Naive thymus-derived CD8-positive, alpha-beta T cell (primary cell): ENCODE results near the gene CLASP2. TPM values are rescaled to one million over a fixed set of nuclear protein-coding genes. Genes with fewer than 3 reads are reported as not detected.

Experiments used
- ATAC-seq, 2 donors: fragments of 150-1000 bp; cut with Tn5 transposase in 1 of 2; sonication (Bioruptor Pico), chemical (Tn5 transposase) in 1 of 2; 1 replicate in 1 of 2; 2 replicates in 1 of 2; pipeline ENCODE4 v1.10.0; 2021; ENCODE audit warnings: mild to moderate bottlenecking in 2 of 2, moderate library complexity in 2 of 2
- POLR2A ChIA-PET: fragments of 350-600 bp; sonication (Branson Sonifier 250); formaldehyde crosslinking; loops from one replicate; lab custom pipeline; 2021; ENCODE audit warnings: antibody characterized with exemption; lab: Charles Lee
- DNase-seq, 10 donors: peaks; one replicate each; pipeline versions ENCODE4 v3.0.0 to v3.0.0-alpha.2; 2020 to 2022
- H3K27ac Mint-ChIP-seq, 10 donors: one replicate each; pipeline ENCODE4 v1.8.0; 2020 to 2022; ENCODE audit warnings: mild to moderate bottlenecking in 10 of 10, mixed read lengths in 10 of 10, moderate library complexity in 4 of 10, inconsistent platforms in 1 of 10
- H3K27me3 Mint-ChIP-seq, 5 donors: one replicate each; pipeline ENCODE4 v1.8.0; 2021 to 2022; ENCODE audit warnings: mixed read lengths in 5 of 5
- H3K36me3 Mint-ChIP-seq, 3 donors: one replicate each; pipeline ENCODE4 v1.8.0; 2020 to 2022; ENCODE audit warnings: mixed read lengths in 3 of 3, mild to moderate bottlenecking in 2 of 3, inconsistent platforms in 1 of 3
- H3K4me1 Mint-ChIP-seq, 4 donors: one replicate each; pipeline ENCODE4 v1.8.0; 2021 to 2022; ENCODE audit warnings: mixed read lengths in 4 of 4
- H3K4me3 Mint-ChIP-seq, 10 donors: one replicate each; pipeline ENCODE4 v1.8.0; 2020 to 2022; ENCODE audit warnings: mild to moderate bottlenecking in 10 of 10, mixed read lengths in 10 of 10, moderate library complexity in 6 of 10, inconsistent platforms in 1 of 10
- H3K9me3 Mint-ChIP-seq, 9 donors: one replicate each; pipeline ENCODE4 v1.8.0; 2020 to 2022; ENCODE audit warnings: mixed read lengths in 9 of 9, mild to moderate bottlenecking in 3 of 9, inconsistent platforms in 1 of 9, moderate library complexity in 1 of 9
- polyA plus RNA-seq, 3 donors: library from polyadenylated mRNA; unstranded; fragments of 300-500 nt; fragmentation: Illumina TruSeq; gene quantifications; one replicate each; pipeline ENCODE4 v1.2.3, GENCODE V29; 2021
- total RNA-seq, 8 experiments: library from RNA in 2 of 8; stranded (reverse) in 2 of 8; gene quantifications; one replicate each; pipeline ENCODE4 v1.2.3 and lab custom pipeline; 2021 to 2026

The CLASP2 gene
- total and polyA plus RNA-seq, 5 experiments from 2014 or later, result 4.9 to 60.9 (median 6.8) TPM

DNA sequence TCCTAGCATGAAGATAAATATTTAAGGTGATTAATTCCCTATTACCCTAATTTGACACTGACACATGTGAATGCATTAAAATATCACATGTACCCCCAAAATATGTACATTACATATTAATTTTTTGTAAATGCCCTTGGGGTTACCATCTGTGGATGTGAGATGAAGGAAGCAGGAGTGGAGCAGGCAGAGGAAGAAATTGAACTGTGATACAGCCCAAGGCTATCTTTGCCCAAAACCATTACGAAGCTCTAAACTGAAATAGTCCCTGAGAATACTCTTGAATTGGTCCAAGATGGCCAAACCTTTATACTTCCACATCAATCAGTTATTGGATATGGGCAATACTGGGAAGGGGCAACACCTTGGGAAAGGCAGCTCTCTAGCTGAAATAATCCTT, 105.0 kb downstream of the CLASP2 start:
- H3K27me3 Mint-ChIP-seq, result no peaks in the 10 kb centered on the region
- POLR2A ChIA-PET, result interaction anchor here (0.5 kb wide), 1 partner anchor 491 kb away, joined by 3 read pairs; no protein-coding TSS in a partner anchor
- no peak for ATAC-seq
- no peak for DNase-seq
- H3K27ac Mint-ChIP-seq, result peak overlapping the region in 1 of 10 donors; percentile 11
- peaks cover 0 to 3% (median 0%) of the 10 kb centered on the region in 4 donors for H3K4me1 Mint-ChIP-seq
- no peak overlapping the region for H3K4me3 Mint-ChIP-seq
- H3K9me3 Mint-ChIP-seq, result no peaks in the 10 kb centered on the region
- H3K36me3 Mint-ChIP-seq, result peaks cover 11 to 64% (median 16%) of the 10 kb centered on the region in 3 donors

- Mint-ChIP-seq H3K27me3 (no peaks in the 10 kb centered on the region), H3K36me3 (peaks cover 10 to 63% (median 15%) of the 10 kb centered on the region in 3 donors), H3K27ac (peak overlapping the region in 2 of 10 donors; percentile 6 to 11), H3K4me1 (peaks cover 0 to 3% (median 0%) of the 10 kb centered on the region in 4 donors), H3K9me3 (no peaks in the 10 kb centered on the region), H3K4me3 (no peak overlapping the region)
- ATAC-seq (no peak), DNase-seq (no peak)
- POLR2A ChIA-PET, result interaction anchor here (0.5 kb wide), 1 partner anchor 490 kb away, joined by 3 read pairs; no protein-coding TSS in a partner anchor
Measured at GRCh38 chr3:33612607-33613006, 105.4 kb downstream of the CLASP2 start.

- POLR2A ChIA-PET, result no interaction called here
- Mint-ChIP-seq H3K4me3 (no peak overlapping the region), H3K9me3 (no peaks in the 10 kb centered on the region), H3K27me3 (no peaks in the 10 kb centered on the region), H3K36me3 (peaks cover 15 to 87% (median 60%) of the 10 kb centered on the region in 3 donors), H3K27ac (no peak overlapping the region), H3K4me1 (peaks cover 0 to 1% (median 0%) of the 10 kb centered on the region in 4 donors)
- ATAC-seq (no peak), DNase-seq (no peak)
Measured at GRCh38 chr3:33602829-33603228, 115.2 kb downstream of the CLASP2 start.

GRCh38 chr3:33597257-33597689, 120.8 kb downstream of the CLASP2 start:
- DNase-seq (no peak), ATAC-seq (no peak)
- H3K4me1 Mint-ChIP-seq, result peaks cover 0 to 2% (median 0%) of the 10 kb centered on the region in 4 donors
- H3K36me3 Mint-ChIP-seq, result peaks cover 7 to 55% (median 26%) of the 10 kb centered on the region in 3 donors
- POLR2A ChIA-PET, result no interaction called here
- no peaks in the 10 kb centered on the region for H3K9me3 Mint-ChIP-seq
- no peaks in the 10 kb centered on the region for H3K27me3 Mint-ChIP-seq
- H3K4me3 Mint-ChIP-seq, result no peak overlapping the region
- H3K27ac Mint-ChIP-seq, result peak overlapping the region in 1 of 10 donors; percentile 0

DNA sequence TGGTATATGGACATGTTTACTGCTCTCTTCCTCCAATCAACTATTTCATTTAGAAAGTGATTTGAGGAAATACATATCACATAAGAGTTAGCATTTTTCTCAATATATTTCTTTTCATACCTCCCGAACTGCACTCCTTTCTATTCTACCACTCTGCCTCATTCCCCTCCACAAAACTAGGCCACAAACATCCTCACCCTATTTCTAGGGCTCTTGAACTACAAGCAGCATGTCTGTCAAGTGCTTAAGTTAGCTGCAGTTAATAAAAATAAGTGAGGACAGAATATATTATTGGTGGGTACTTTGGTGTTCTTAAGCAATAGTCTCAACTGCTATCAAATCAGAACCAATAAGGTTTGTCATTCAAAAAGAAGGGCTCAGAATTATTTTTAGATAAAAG, 125.1 kb downstream of the CLASP2 start:
- H3K27ac Mint-ChIP-seq, result no peak overlapping the region
- POLR2A ChIA-PET, result no interaction called here
- no peak overlapping the region for H3K4me3 Mint-ChIP-seq
- ATAC-seq (no peak), DNase-seq (no peak)
- H3K9me3 Mint-ChIP-seq, result no peaks in the 10 kb centered on the region
- H3K4me1 Mint-ChIP-seq, result peaks cover 0 to 3% (median 0%) of the 10 kb centered on the region in 4 donors
- no peaks in the 10 kb centered on the region for H3K27me3 Mint-ChIP-seq
- H3K36me3 Mint-ChIP-seq, result peaks cover 4 to 59% (median 10%) of the 10 kb centered on the region in 3 donors

GRCh38 chr3:33590541-33590940, 127.5 kb downstream of the CLASP2 start:
- no peak overlapping the region for H3K4me3 Mint-ChIP-seq
- no peaks in the 10 kb centered on the region for H3K9me3 Mint-ChIP-seq
- peaks cover 0 to 1% (median 0%) of the 10 kb centered on the region in 4 donors for H3K4me1 Mint-ChIP-seq
- no peaks in the 10 kb centered on the region for H3K27me3 Mint-ChIP-seq
- POLR2A ChIA-PET, result no interaction called here
- ATAC-seq (no peak), DNase-seq (no peak)
- H3K36me3 Mint-ChIP-seq, result peaks cover 4 to 70% (median 13%) of the 10 kb centered on the region in 3 donors
- H3K27ac Mint-ChIP-seq, result peak overlapping the region in 1 of 10 donors; percentile 51

DNA sequence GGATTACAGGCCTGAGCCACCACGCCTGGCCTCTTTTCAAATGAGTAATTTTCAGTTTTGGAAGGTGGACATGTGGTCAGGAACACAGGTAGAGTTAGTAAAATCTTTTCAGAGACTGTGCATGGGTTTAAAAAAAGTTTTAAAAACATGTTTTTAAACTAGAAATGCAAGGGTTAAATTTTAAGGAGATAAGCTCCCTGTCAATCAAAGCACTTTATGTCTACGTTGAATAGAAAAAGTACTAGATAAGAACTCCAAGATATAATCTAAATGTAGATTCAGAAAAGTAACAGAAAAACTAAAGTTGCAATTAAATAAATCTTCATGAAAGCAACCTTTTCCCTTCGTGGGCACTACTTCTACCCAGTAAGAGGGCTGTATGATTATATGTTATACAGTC, 131.7 kb downstream of the CLASP2 start:
- H3K4me3 Mint-ChIP-seq, result no peak overlapping the region
- DNase-seq (no peak), ATAC-seq (no peak)
- H3K9me3 Mint-ChIP-seq, result no peaks in the 10 kb centered on the region
- H3K4me1 Mint-ChIP-seq, result peaks cover 0 to 1% (median 0%) of the 10 kb centered on the region in 4 donors
- H3K27me3 Mint-ChIP-seq, result no peaks in the 10 kb centered on the region
- peak overlapping the region in 1 of 10 donors; percentile 44 for H3K27ac Mint-ChIP-seq
- POLR2A ChIA-PET, result no interaction called here
- peaks cover 0 to 76% (median 11%) of the 10 kb centered on the region in 3 donors for H3K36me3 Mint-ChIP-seq

DNA sequence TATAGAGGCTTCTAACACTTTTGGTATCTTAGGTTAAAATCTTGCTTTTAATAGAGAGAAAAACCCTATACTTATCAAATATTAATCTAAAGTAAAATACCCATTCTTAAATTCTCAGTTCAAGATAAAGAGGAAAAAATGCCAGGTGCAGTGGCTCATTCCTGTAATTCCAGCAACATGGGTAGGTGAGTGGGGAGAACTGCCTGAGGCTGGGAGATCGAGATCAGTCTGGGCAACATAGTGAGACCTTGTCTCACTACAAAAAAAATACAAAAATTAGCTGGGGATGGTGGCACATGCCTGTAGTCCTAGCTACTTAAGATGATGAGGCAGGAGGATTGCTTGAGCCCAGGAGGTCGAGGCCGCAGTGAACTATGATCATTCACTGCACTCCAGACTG, 135.8 kb downstream of the CLASP2 start:
- no peak overlapping the region for H3K4me3 Mint-ChIP-seq
- POLR2A ChIA-PET, result no interaction called here
- H3K4me1 Mint-ChIP-seq, result no peaks in the 10 kb centered on the region
- H3K9me3 Mint-ChIP-seq, result no peaks in the 10 kb centered on the region
- ATAC-seq (no peak), DNase-seq (no peak)
- peak overlapping the region in 1 of 10 donors; percentile 22 for H3K27ac Mint-ChIP-seq
- H3K27me3 Mint-ChIP-seq, result no peaks in the 10 kb centered on the region
- H3K36me3 Mint-ChIP-seq, result peaks cover 0 to 60% (median 5%) of the 10 kb centered on the region in 3 donors

- DNase-seq, result no peak
- H3K9me3 Mint-ChIP-seq, result no peaks in the 10 kb centered on the region
- POLR2A ChIA-PET, result no interaction called here
- H3K4me3 Mint-ChIP-seq, result no peak overlapping the region
- H3K4me1 Mint-ChIP-seq, result no peaks in the 10 kb centered on the region
- H3K27me3 Mint-ChIP-seq, result no peaks in the 10 kb centered on the region
- no peak overlapping the region for H3K27ac Mint-ChIP-seq
- peaks cover 0 to 59% (median 7%) of the 10 kb centered on the region in 3 donors for H3K36me3 Mint-ChIP-seq
- no peak for ATAC-seq
Measured at GRCh38 chr3:33581666-33582065, 136.4 kb downstream of the CLASP2 start.

- Mint-ChIP-seq H3K9me3 (no peaks in the 10 kb centered on the region), H3K27ac (no peak overlapping the region), H3K27me3 (no peaks in the 10 kb centered on the region), H3K36me3 (peaks cover 0 to 67% (median 11%) of the 10 kb centered on the region in 3 donors), H3K4me3 (no peak overlapping the region), H3K4me1 (no peaks in the 10 kb centered on the region)
- DNase-seq (no peak), ATAC-seq (no peak)
- POLR2A ChIA-PET, result no interaction called here
Measured at GRCh38 chr3:33579840-33580239, 138.2 kb downstream of the CLASP2 start.

DNA sequence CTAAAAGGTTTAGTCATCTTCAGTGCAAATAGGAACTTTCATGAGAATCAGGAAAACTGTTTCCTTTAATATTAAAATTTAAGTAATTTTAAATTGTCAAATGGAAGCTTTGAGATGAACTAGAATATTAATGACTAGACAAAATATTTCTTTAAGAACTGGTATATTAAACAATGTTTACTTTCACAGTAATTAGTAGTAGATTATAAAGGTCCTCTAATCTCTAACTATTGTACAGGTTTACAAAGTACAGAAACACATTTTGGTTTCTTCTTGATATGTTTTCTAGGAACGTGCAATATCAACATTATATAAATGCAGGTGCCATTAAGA, 138.9 kb downstream of the CLASP2 start:
- Mint-ChIP-seq H3K9me3 (no peaks in the 10 kb centered on the region), H3K27ac (no peak overlapping the region), H3K4me1 (no peaks in the 10 kb centered on the region), H3K4me3 (no peak overlapping the region), H3K27me3 (no peaks in the 10 kb centered on the region), H3K36me3 (peaks cover 0 to 66% (median 13%) of the 10 kb centered on the region in 3 donors)
- POLR2A ChIA-PET, result no interaction called here
- ATAC-seq, result no peak
- DNase-seq, result no peak

DNA sequence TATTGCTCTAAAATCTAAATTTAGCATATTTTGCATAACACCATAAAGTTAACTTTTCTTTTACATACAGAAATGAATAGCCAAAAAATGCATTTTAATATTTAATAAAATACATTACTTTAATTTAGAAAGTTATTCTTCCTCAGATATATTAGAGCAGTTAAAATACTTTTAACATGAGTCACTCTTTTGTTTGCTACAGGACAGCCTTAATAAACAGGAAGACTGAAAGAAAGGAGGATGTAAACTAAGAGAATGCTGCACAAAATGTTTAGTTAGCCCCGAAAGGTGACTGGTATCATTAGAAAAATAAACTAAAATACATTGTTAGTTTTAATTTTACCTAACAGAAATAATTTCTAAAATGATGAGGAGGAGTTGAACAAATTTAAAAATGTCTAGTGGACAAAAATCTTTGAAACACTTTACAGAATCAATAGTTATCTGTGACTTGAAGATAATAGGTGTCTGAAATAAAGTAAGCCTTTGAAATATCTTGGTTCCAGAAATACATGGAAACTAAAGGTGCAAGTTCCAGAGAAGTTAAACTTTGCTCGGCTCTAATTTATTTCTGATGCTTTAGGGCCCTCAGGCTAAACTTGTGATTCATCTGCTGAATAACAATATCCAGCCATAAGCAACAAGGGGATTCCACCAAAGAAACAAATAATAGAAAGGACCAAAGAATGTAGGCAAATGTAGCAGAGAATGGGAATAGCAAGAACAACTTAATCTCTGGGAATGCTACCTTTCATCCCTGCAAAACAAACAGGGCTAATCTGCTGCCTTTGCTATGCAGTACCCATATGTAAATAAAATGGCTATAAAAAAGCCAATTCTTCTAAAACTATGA, 139.5 kb downstream of the CLASP2 start:
- Mint-ChIP-seq H3K27ac (no peak overlapping the region), H3K27me3 (no peaks in the 10 kb centered on the region), H3K4me1 (no peaks in the 10 kb centered on the region), H3K9me3 (no peaks in the 10 kb centered on the region), H3K4me3 (no peak overlapping the region), H3K36me3 (peaks cover 0 to 67% (median 15%) of the 10 kb centered on the region in 3 donors)
- ATAC-seq (no peak), DNase-seq (no peak)
- POLR2A ChIA-PET, result no interaction called here

GRCh38 chr3:33577588-33577987, 140.5 kb downstream of the CLASP2 start:
- no peak overlapping the region for H3K4me3 Mint-ChIP-seq
- POLR2A ChIA-PET, result no interaction called here
- H3K27ac Mint-ChIP-seq, result no peak overlapping the region
- ATAC-seq, result no peak
- H3K4me1 Mint-ChIP-seq, result no peaks in the 10 kb centered on the region
- no peaks in the 10 kb centered on the region for H3K27me3 Mint-ChIP-seq
- no peaks in the 10 kb centered on the region for H3K9me3 Mint-ChIP-seq
- no peak for DNase-seq
- H3K36me3 Mint-ChIP-seq, result peaks cover 6 to 66% (median 22%) of the 10 kb centered on the region in 3 donors
